ENCODE data around the gene MELK. TPM values are rescaled to one million over a fixed set of nuclear protein-coding genes. Genes with fewer than 3 reads are reported as not detected.

MELK gene
- total and polyA plus RNA-seq, 2 of the 13 experiments (the other 11 are each of a cell fraction or from before 2014, with no cell fraction given) = 16.7 to 50.4 TPM

DNA sequence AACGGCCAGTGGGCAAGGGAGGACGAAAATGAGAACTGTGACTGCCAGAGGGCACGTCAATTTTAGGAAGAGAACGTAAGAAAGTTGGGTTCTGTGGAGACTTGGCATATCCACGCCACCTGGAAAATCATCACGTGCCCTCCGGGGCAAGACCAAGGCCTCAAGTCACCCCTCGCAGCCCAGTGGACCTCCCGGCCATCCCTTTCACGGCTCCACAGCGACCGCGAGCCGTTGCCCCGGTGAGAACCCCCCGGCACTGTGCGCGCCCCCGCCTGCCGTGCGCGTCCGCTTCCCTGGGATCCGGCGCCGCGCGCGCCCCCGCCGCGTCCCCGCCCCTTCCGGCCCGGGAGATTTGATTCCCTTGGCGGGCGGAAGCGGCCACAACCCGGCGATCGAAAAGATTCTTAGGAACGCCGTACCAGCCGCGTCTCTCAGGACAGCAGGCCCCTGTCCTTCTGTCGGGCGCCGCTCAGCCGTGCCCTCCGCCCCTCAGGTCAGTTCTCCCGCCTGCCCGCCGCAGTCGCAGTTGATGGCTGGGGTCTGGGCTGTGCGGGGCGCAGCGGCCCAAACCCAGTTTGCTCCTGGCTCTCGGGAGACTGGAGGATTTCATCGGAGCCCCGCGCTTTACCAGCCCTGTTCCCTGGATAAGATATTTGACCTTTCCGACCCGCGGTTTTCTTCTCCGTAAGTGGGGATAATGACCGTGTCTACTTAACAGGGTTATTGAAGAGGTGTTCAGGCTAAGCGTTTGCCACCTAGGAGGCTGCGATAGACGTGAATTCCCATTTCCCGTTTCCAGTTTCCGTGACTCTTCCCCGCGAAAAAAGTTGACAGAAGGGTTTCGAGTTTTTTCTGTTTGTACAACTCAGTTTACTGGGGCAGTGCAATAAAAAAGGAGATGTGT, at the start of gene MELK (continued):
- TF ChIP-seq, protein P1, sequence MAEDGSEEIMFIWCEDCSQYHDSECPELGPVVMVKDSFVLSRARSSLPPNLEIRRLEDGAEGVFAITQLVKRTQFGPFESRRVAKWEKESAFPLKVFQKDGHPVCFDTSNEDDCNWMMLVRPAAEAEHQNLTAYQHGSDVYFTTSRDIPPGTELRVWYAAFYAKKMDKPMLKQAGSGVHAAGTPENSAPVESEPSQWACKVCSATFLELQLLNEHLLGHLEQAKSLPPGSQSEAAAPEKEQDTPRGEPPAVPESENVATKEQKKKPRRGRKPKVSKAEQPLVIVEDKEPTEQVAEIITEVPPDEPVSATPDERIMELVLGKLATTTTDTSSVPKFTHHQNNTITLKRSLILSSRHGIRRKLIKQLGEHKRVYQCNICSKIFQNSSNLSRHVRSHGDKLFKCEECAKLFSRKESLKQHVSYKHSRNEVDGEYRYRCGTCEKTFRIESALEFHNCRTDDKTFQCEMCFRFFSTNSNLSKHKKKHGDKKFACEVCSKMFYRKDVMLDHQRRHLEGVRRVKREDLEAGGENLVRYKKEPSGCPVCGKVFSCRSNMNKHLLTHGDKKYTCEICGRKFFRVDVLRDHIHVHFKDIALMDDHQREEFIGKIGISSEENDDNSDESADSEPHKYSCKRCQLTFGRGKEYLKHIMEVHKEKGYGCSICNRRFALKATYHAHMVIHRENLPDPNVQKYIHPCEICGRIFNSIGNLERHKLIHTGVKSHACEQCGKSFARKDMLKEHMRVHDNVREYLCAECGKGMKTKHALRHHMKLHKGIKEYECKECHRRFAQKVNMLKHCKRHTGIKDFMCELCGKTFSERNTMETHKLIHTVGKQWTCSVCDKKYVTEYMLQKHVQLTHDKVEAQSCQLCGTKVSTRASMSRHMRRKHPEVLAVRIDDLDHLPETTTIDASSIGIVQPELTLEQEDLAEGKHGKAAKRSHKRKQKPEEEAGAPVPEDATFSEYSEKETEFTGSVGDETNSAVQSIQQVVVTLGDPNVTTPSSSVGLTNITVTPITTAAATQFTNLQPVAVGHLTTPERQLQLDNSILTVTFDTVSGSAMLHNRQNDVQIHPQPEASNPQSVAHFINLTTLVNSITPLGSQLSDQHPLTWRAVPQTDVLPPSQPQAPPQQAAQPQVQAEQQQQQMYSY (CRISPR knock-in tag; IDR thresholded peaks at IDR 0.05) = no peak
- TF ChIP-seq ZNF678 (CRISPR knock-in tag; IDR thresholded peaks at IDR 0.05) (no peak), ZNF282 (IDR thresholded peaks at IDR 0.05; ENCODE audit: partially characterized antibody) (no peak), PTBP1 (IDR thresholded peaks at IDR 0.05; ENCODE audit: low read depth, low read length, poor library complexity, severe bottlenecking) (peak; percentile 25), PRPF4 (IDR thresholded peaks at IDR 0.05; ENCODE audit: low read depth, low read length, poor library complexity, severe bottlenecking) (no peak), ZNF367 (CRISPR knock-in tag; IDR thresholded peaks at IDR 0.05; ENCODE audit: borderline replicate concordance) (no peak), IRF2 (CRISPR knock-in tag; IDR thresholded peaks at IDR 0.05) (peak; percentile 58; the same call in 1 of the 2 replicates), RARA (CRISPR knock-in tag; IDR thresholded peaks at IDR 0.05) (no peak), GTF2F1 (IDR thresholded peaks at IDR 0.05; ENCODE audit: low read length) (no peak), KAT7 (CRISPR knock-in tag; IDR thresholded peaks at IDR 0.05; ENCODE audit: borderline replicate concordance) (peak; percentile 80; the same call in 1 of the 2 replicates), CBX2 (IDR thresholded peaks at IDR 0.05; ENCODE audit: low read depth, low read length) (no peak), CBX2 (CRISPR knock-in tag; IDR thresholded peaks at IDR 0.05; ENCODE audit: low read depth) (no peak), ZMYM3 (CRISPR knock-in tag; IDR thresholded peaks at IDR 0.05) (no peak), SALL2 (CRISPR knock-in tag; IDR thresholded peaks at IDR 0.05) (0 out of 2 replicates have a peak, but pooled peaks have one; percentile 48), FOXA3 (CRISPR knock-in tag; IDR thresholded peaks at IDR 0.05) (peak; percentile 20; the same call in 1 of the 2 replicates), HES4 (CRISPR knock-in tag; IDR thresholded peaks at IDR 0.05; ENCODE audit: borderline replicate concordance) (peak; percentile 80; the same call in 1 of the 2 replicates)
- TF ChIP-seq, protein P2, sequence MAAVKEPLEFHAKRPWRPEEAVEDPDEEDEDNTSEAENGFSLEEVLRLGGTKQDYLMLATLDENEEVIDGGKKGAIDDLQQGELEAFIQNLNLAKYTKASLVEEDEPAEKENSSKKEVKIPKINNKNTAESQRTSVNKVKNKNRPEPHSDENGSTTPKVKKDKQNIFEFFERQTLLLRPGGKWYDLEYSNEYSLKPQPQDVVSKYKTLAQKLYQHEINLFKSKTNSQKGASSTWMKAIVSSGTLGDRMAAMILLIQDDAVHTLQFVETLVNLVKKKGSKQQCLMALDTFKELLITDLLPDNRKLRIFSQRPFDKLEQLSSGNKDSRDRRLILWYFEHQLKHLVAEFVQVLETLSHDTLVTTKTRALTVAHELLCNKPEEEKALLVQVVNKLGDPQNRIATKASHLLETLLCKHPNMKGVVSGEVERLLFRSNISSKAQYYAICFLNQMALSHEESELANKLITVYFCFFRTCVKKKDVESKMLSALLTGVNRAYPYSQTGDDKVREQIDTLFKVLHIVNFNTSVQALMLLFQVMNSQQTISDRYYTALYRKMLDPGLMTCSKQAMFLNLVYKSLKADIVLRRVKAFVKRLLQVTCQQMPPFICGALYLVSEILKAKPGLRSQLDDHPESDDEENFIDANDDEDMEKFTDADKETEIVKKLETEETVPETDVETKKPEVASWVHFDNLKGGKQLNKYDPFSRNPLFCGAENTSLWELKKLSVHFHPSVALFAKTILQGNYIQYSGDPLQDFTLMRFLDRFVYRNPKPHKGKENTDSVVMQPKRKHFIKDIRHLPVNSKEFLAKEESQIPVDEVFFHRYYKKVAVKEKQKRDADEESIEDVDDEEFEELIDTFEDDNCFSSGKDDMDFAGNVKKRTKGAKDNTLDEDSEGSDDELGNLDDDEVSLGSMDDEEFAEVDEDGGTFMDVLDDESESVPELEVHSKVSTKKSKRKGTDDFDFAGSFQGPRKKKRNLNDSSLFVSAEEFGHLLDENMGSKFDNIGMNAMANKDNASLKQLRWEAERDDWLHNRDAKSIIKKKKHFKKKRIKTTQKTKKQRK (IDR thresholded peaks at IDR 0.05; ENCODE audit: low read length) = no peak
- TF ChIP-seq, protein P3, sequence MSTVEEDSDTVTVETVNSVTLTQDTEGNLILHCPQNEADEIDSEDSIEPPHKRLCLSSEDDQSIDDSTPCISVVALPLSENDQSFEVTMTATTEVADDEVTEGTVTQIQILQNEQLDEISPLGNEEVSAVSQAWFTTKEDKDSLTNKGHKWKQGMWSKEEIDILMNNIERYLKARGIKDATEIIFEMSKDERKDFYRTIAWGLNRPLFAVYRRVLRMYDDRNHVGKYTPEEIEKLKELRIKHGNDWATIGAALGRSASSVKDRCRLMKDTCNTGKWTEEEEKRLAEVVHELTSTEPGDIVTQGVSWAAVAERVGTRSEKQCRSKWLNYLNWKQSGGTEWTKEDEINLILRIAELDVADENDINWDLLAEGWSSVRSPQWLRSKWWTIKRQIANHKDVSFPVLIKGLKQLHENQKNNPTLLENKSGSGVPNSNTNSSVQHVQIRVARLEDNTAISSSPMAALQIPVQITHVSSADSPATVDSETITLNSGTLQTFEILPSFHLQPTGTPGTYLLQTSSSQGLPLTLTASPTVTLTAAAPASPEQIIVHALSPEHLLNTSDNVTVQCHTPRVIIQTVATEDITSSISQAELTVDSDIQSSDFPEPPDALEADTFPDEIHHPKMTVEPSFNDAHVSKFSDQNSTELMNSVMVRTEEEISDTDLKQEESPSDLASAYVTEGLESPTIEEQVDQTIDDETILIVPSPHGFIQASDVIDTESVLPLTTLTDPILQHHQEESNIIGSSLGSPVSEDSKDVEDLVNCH (CRISPR knock-in tag; IDR thresholded peaks at IDR 0.05) = no peak
- TF ChIP-seq, protein P4, sequence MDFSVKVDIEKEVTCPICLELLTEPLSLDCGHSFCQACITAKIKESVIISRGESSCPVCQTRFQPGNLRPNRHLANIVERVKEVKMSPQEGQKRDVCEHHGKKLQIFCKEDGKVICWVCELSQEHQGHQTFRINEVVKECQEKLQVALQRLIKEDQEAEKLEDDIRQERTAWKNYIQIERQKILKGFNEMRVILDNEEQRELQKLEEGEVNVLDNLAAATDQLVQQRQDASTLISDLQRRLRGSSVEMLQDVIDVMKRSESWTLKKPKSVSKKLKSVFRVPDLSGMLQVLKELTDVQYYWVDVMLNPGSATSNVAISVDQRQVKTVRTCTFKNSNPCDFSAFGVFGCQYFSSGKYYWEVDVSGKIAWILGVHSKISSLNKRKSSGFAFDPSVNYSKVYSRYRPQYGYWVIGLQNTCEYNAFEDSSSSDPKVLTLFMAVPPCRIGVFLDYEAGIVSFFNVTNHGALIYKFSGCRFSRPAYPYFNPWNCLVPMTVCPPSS (IDR thresholded peaks at IDR 0.05) = no peak
